ENCODE data around the gene NYNRIN. TPM values are rescaled to one million over a fixed set of nuclear protein-coding genes. Genes with fewer than 3 reads are reported as not detected.

NYNRIN gene
- total RNA-seq, 1 experiment from 2014 or later = 2.7 TPM

- Histone ChIP-seq H3K27me3 (ENCODE audit: low read length) (no peaks in the 10 kb centered on the region), H3K4me3 (ENCODE audit: low read length) (peak overlapping the region; percentile 98), H4K20me1 (ENCODE audit: low read length) (no peaks in the 10 kb centered on the region), H3K4me1 (ENCODE audit: insufficient read depth, low read length) (peaks cover 55% of the 10 kb centered on the region), H3K9me2 (replicated peaks; ENCODE audit: low read length) (no peaks in the 10 kb centered on the region), H3K36me3 (ENCODE audit: low read depth, low read length) (peaks cover 6% of the 10 kb centered on the region), H3K9ac (ENCODE audit: low read length) (peak overlapping the region; percentile 95), H2AFZ (ENCODE audit: low read length) (no peak overlapping the region), H3K79me2 (ENCODE audit: low read length) (peaks cover 22% of the 10 kb centered on the region), H3K4me2 (ENCODE audit: low read length) (peak overlapping the region; percentile 100), H3K9me3 (ENCODE audit: low read length) (no peaks in the 10 kb centered on the region), H3F3A (ENCODE audit: low read length, unreplicated experiment) (no peaks in the 10 kb centered on the region), H3K27ac (ENCODE audit: low read length) (peak overlapping the region; percentile 85)
- POLR2A ChIA-PET (ENCODE audit: unreplicated experiment) = no interaction called here
- intact Hi-C loops (cut with micrococcal nuclease) = no loop called here
- TF ChIP-seq CTCF (conservative IDR thresholded peaks at IDR 0.05; ENCODE audit: low read depth, low read length) = no peak
- no peak for TF ChIP-seq EZH2 (IDR thresholded peaks at IDR 0.05; ENCODE audit: low read length, unreplicated experiment)
- no peak for TF ChIP-seq EZH2phosphoT487 (IDR thresholded peaks at IDR 0.05; ENCODE audit: borderline replicate concordance, low read length)
- DNase-seq (no peak), ATAC-seq (no peak)
- CTCF ChIA-PET = no interaction called here
- BruUV-seq (replicated peaks) = no TSS peak
These were observed 30.0 kb downstream of the NYNRIN start for GRCh38 chr14:24428628-24429394.

- CTCF ChIA-PET = interaction anchor here (1.1 to 2.9 kb wide), 2 partner anchors 96 to 102 kb away, joined by 3 to 27 read pairs; no protein-coding TSS in a partner anchor
- Histone ChIP-seq H3K9me3 (ENCODE audit: low read length) (no peaks in the 10 kb centered on the region), H3K79me2 (ENCODE audit: low read length) (peaks cover 22% of the 10 kb centered on the region), H3K9me2 (replicated peaks; ENCODE audit: low read length) (no peaks in the 10 kb centered on the region), H3K36me3 (ENCODE audit: low read depth, low read length) (peaks cover 10% of the 10 kb centered on the region), H3K4me3 (ENCODE audit: low read length) (peak within 1 kb of the TSS; percentile 98), H3K4me1 (ENCODE audit: insufficient read depth, low read length) (peaks cover 55% of the 10 kb centered on the region), H3K27ac (ENCODE audit: low read length) (peak within 1 kb of the TSS; percentile 85), H3K4me2 (ENCODE audit: low read length) (peak within 1 kb of the TSS; percentile 100), H3F3A (ENCODE audit: low read length, unreplicated experiment) (no peaks in the 10 kb centered on the region), H3K27me3 (ENCODE audit: low read length) (no peaks in the 10 kb centered on the region), H2AFZ (ENCODE audit: low read length) (peak within 1 kb of the TSS; percentile 91), H4K20me1 (ENCODE audit: low read length) (no peaks in the 10 kb centered on the region), H3K9ac (ENCODE audit: low read length) (peak within 1 kb of the TSS; percentile 95)
- peak; percentile 77 for ATAC-seq
- intact Hi-C loops (cut with micrococcal nuclease) = loop anchor here (2.0 kb wide), 2 partner anchors 35 to 187 kb away; partner anchors contain the start of gene TINF2
- peak; percentile 90 for DNase-seq
- no peak for TF ChIP-seq EZH2 (IDR thresholded peaks at IDR 0.05; ENCODE audit: low read length, unreplicated experiment)
- no peak for TF ChIP-seq EZH2phosphoT487 (IDR thresholded peaks at IDR 0.05; ENCODE audit: borderline replicate concordance, low read length)
- no peak for TF ChIP-seq CTCF (conservative IDR thresholded peaks at IDR 0.05; ENCODE audit: low read depth, low read length)
- TSS peak; percentile 73 for BruUV-seq (replicated peaks)
- POLR2A ChIA-PET (ENCODE audit: unreplicated experiment) = interaction anchor here (0.6 to 1.0 kb wide), 3 partner anchors 11 to 64 kb away, joined by 3 to 7 read pairs (median 4); no protein-coding TSS in a partner anchor
These were observed 30.8 kb downstream of the NYNRIN start, which contains the start of the genes CBLN3 and KHNYN for GRCh38 chr14:24429395-24430142. CBLN3 (minus strand) TSS chr14:24429668; CDS start chr14:24429054, 614 bp downstream. KHNYN (plus strand) TSS chr14:24429954; CDS start chr14:24430731, 777 bp downstream.

Measured in PC-3 (cell line).